Astrocyte of the spinal cord (primary cell): Measurements from ENCODE around the gene TMEM170B.
A peak's percentile ranks its signal among the peaks of the same experiment; 100 is the strongest.

Experiments
- DNase-seq: peaks from one replicate; pipeline ENCODE4 v3.0.0; 2011; ENCODE audit warnings: low read depth, low spot score
- H3K4me3 ChIP-seq: 2 replicates; pipeline ENCODE4 v1.5.1; 2011; ENCODE audit warnings: low read depth, mild to moderate bottlenecking, low read length, moderate library complexity
- CTCF ChIP-seq: IDR thresholded peaks from 2 replicates; pipeline ENCODE4 v1.5.1; 2012; ENCODE audit warnings: low read depth, mild to moderate bottlenecking, low read length, inconsistent platforms
- in situ Hi-C: cut with HindIII; loops from 2 replicates; pipeline ENCODE4 v1.10.0; 2017; ENCODE audit warnings: low sequenced_read_pairs

Gene TMEM170B

GRCh38 chr6:11626356-11626755 is 88.8 kb downstream of the TMEM170B start:
- in situ Hi-C loops = no loop called here
- H3K4me3 ChIP-seq = no peak overlapping the region
- no peak for TF ChIP-seq CTCF
- DNase-seq = no peak

GRCh38 chr6:11628562-11628961 is 91.0 kb downstream of the TMEM170B start:
- TF ChIP-seq CTCF = no peak
- in situ Hi-C loops = no loop called here

GRCh38 chr6:11631008-11631407 is 93.5 kb downstream of the TMEM170B start:
- in situ Hi-C loops = no loop called here
- TF ChIP-seq CTCF = no peak
- DNase-seq = no peak
- no peak overlapping the region for H3K4me3 ChIP-seq

More at GRCh38 chr6:11628562-11628961, 91.0 kb downstream of the TMEM170B start:
- DNase-seq = no peak
- H3K4me3 ChIP-seq = no peak overlapping the region

- in situ Hi-C loops = no loop called here
- H3K4me3 ChIP-seq = no peak overlapping the region
- no peak for TF ChIP-seq CTCF
- no peak for DNase-seq
These were observed 94.0 kb downstream of the TMEM170B start for GRCh38 chr6:11631539-11631938.

- no peak overlapping the region for H3K4me3 ChIP-seq
- no peak for DNase-seq
- in situ Hi-C loops = no loop called here
These were observed 94.7 kb downstream of the TMEM170B start for GRCh38 chr6:11632231-11632630.

GRCh38 chr6:11632795-11633511 is 95.4 kb downstream of the TMEM170B start:
- no peak overlapping the region for H3K4me3 ChIP-seq
- peak; percentile 85 for DNase-seq
- in situ Hi-C loops = no loop called here
- TF ChIP-seq CTCF = no peak

More at GRCh38 chr6:11632231-11632630, 94.7 kb downstream of the TMEM170B start:
- TF ChIP-seq CTCF = no peak
